DMS153 treated with DMSO at 0.1 percent for 48 hours (cell line): ENCODE measurements around the gene A2M.
"Not testable (repeated sequence)": the region's sequence is repeated elsewhere in the genome, so short reads cannot be mapped to it uniquely, and the experiment has no call there.

Experiments used
- DNase-seq: peaks from one replicate; lab custom pipeline; 2025; ENCODE audit not compliant: unreplicated experiment; lab: John Stamatoyannopoulos, UW

The A2M gene

GRCh38 chr12:9115731-9116559 is at the start of gene A2M:
Gene A2M, minus strand, starts transcription at chr12:9115919. Its CDS starts 70 bp downstream, at chr12:9115849.
- no peak for DNase-seq

- no peak for DNase-seq
Observed at GRCh38 chr12:9163392-9163791, 47.7 kb upstream of the A2M start.

GRCh38 chr12:9156119-9156518 is 40.4 kb upstream of the A2M start:
- no peak for DNase-seq

GRCh38 chr12:9149372-9149771 is 33.7 kb upstream of the A2M start:
- DNase-seq = no peak

GRCh38 chr12:9148926-9149325 is 33.2 kb upstream of the A2M start:
- no peak for DNase-seq

- no peak for DNase-seq
Observed at GRCh38 chr12:9147461-9147860, 31.7 kb upstream of the A2M start.

- DNase-seq = no peak
Observed at GRCh38 chr12:9144730-9145106, 29.0 kb upstream of the A2M start.

- no peak for DNase-seq
Observed at GRCh38 chr12:9143929-9144729, 28.4 kb upstream of the A2M start.

- DNase-seq = no peak
Observed at GRCh38 chr12:9143137-9143536, 27.4 kb upstream of the A2M start.

- DNase-seq = not testable (repeated sequence)
Observed at GRCh38 chr12:9139588-9140290, 24.0 kb upstream of the A2M start.

GRCh38 chr12:9135903-9136310 is 20.2 kb upstream of the A2M start:
- DNase-seq = no peak

- DNase-seq = no peak
Observed at GRCh38 chr12:9134981-9135628, 19.4 kb upstream of the A2M start.

- no peak for DNase-seq
Observed at GRCh38 chr12:9133216-9133916, 17.6 kb upstream of the A2M start.

- DNase-seq = no peak
Observed at GRCh38 chr12:9132008-9132535, 16.4 kb upstream of the A2M start.

- DNase-seq = no peak
Observed at GRCh38 chr12:9130244-9130643, 14.5 kb upstream of the A2M start.

- DNase-seq = no peak
Observed at GRCh38 chr12:9127936-9128663, 12.4 kb upstream of the A2M start.

- no peak for DNase-seq
Observed at GRCh38 chr12:9127484-9127883, 11.8 kb upstream of the A2M start.

- no peak for DNase-seq
Observed at GRCh38 chr12:9124383-9125031, 8.8 kb upstream of the A2M start.

GRCh38 chr12:9123781-9124382 is 8.2 kb upstream of the A2M start:
- DNase-seq = no peak
